CD14-positive monocyte (primary cell): Measurements from ENCODE around the gene FKBP1A. TPM values are rescaled to one million over a fixed set of nuclear protein-coding genes. Genes with fewer than 3 reads are reported as not detected.

Source experiments
- DNase-seq, 3 donors: peaks; one replicate each; pipeline ENCODE4 v3.0.0-alpha.2; 2011 to 2022
- H2AFZ ChIP-seq: 2 replicates; pipeline ENCODE4 v1.6.0; 2012; ENCODE audit warnings: mild to moderate bottlenecking, low read depth, low read length, inconsistent platforms; ENCODE audit not compliant: insufficient read depth, poor library complexity, severe bottlenecking
- H3K27ac ChIP-seq, 2 donors: 1 replicate in 1 of 2; 2 replicates in 1 of 2; pipeline ENCODE4 v1.5.1; 2012 to 2013; ENCODE audit warnings: low read length in 2 of 2, control low read depth in 1 of 2, inconsistent platforms in 1 of 2, low read depth in 1 of 2, mild to moderate bottlenecking in 1 of 2
- H3K27me3 ChIP-seq, 2 donors: one replicate each; pipeline versions ENCODE4 v1.6.0 to v1.6.1; 2011 to 2013; ENCODE audit warnings: low read length in 2 of 2; ENCODE audit not compliant: control insufficient read depth in 2 of 2, insufficient read depth in 2 of 2
- H3K36me3 ChIP-seq, 2 donors: replicated peaks in 1 of 2; 1 replicate in 1 of 2; 2 replicates in 1 of 2; pipeline versions ENCODE4 v1.5.1 to v1.6.1; 2012 to 2013; ENCODE audit warnings: low read length in 2 of 2, control low read depth in 1 of 2, inconsistent platforms in 1 of 2, mild to moderate bottlenecking in 1 of 2; ENCODE audit not compliant: insufficient read depth in 2 of 2, control insufficient read depth in 1 of 2
- H3K4me1 ChIP-seq, 2 donors: 1 replicate in 1 of 2; 2 replicates in 1 of 2; pipeline versions ENCODE4 v1.5.1 to v1.6.1; 2012 to 2013; ENCODE audit warnings: low read length in 2 of 2, control low read depth in 1 of 2, inconsistent platforms in 1 of 2, mild to moderate bottlenecking in 1 of 2, moderate library complexity in 1 of 2; ENCODE audit not compliant: insufficient read depth in 2 of 2, control insufficient read depth in 1 of 2
- H3K4me2 ChIP-seq: replicated peaks from 2 replicates; pipeline ENCODE3; 2012; ENCODE audit warnings: low read length, moderate library complexity, mild to moderate bottlenecking; ENCODE audit not compliant: poor library complexity, severe bottlenecking; ENCODE audit errors: extremely low read depth
- H3K4me3 ChIP-seq, 3 experiments: fragments of 200-600 bp in 1 of 3; sonication (generic) in 1 of 3; replicated peaks in 1 of 3; 1 replicate in 2 of 3; 2 replicates in 1 of 3; pipeline ENCODE4 v1.5.1; 2011 to 2013; ENCODE audit warnings: low read length in 3 of 3, mild to moderate bottlenecking in 3 of 3, control low read depth in 2 of 3, low read depth in 2 of 3, inconsistent platforms in 1 of 3, moderate library complexity in 1 of 3
- H3K79me2 ChIP-seq: 2 replicates; pipeline ENCODE4 v1.6.0; 2012; ENCODE audit warnings: mild to moderate bottlenecking, control low read depth, inconsistent platforms, low read length, moderate library complexity; ENCODE audit not compliant: insufficient read depth
- H3K9ac ChIP-seq: 2 replicates; pipeline ENCODE4 v1.6.0; 2017; ENCODE audit warnings: low read length, mild to moderate bottlenecking; ENCODE audit not compliant: insufficient read depth, poor library complexity, severe bottlenecking
- H3K9me3 ChIP-seq, 2 donors: replicated peaks in 1 of 2; 1 replicate in 1 of 2; 2 replicates in 1 of 2; pipeline versions ENCODE4 v1.5.1 to v1.6.1; 2012 to 2013; ENCODE audit warnings: low read length in 2 of 2, control low read depth in 1 of 2; ENCODE audit not compliant: control insufficient read depth in 1 of 2, insufficient read depth in 1 of 2
- H4K20me1 ChIP-seq: 2 replicates; pipeline ENCODE4 v1.6.0; 2012; ENCODE audit warnings: mild to moderate bottlenecking, low read length, control low read depth, moderate library complexity; ENCODE audit not compliant: insufficient read depth
- H3K27ac Mint-ChIP-seq, 7 donors: one replicate each; pipeline ENCODE4 v1.8.0; 2020; ENCODE audit warnings: mild to moderate bottlenecking in 7 of 7, mixed read lengths in 7 of 7, moderate library complexity in 6 of 7, inconsistent platforms in 2 of 7
- H3K27me3 Mint-ChIP-seq, 3 donors: one replicate each; pipeline ENCODE4 v1.8.0; 2021 to 2022; ENCODE audit warnings: low read depth in 3 of 3, mild to moderate bottlenecking in 3 of 3, mixed read lengths in 3 of 3, moderate library complexity in 3 of 3, inconsistent platforms in 1 of 3
- H3K36me3 Mint-ChIP-seq, 2 donors: one replicate each; pipeline ENCODE4 v1.8.0; 2020; ENCODE audit warnings: mixed read lengths in 2 of 2, inconsistent platforms in 1 of 2, mild to moderate bottlenecking in 1 of 2
- H3K4me1 Mint-ChIP-seq: one replicate; pipeline ENCODE4 v1.8.0; 2020; ENCODE audit warnings: mild to moderate bottlenecking, mixed read lengths
- H3K4me3 Mint-ChIP-seq, 2 donors: one replicate each; pipeline ENCODE4 v1.8.0; 2020; ENCODE audit warnings: mild to moderate bottlenecking in 2 of 2, mixed read lengths in 2 of 2, moderate library complexity in 1 of 2
- H3K9me3 Mint-ChIP-seq, 7 donors: one replicate each; pipeline ENCODE4 v1.8.0; 2020 to 2022; ENCODE audit warnings: mixed read lengths in 7 of 7, mild to moderate bottlenecking in 6 of 7, moderate library complexity in 6 of 7, inconsistent platforms in 2 of 7
- CTCF ChIP-seq: fragments of 200-600 bp; IDR thresholded peaks from one replicate; pipeline ENCODE4 v1.8.0; 2022; ENCODE audit warnings: antibody characterized with exemption, mild to moderate bottlenecking
- WGBS: methylation state at CpG from one replicate; pipeline ENCODE4 v1.1.5; 2013; ENCODE audit warnings: missing lambda C conversion rate; ENCODE audit not compliant: insufficient coverage; 5-methylcytosine and 5-hydroxymethylcytosine counted together
- intact Hi-C, 2 donors: fragments of 100-400 bp; cut with micrococcal nuclease; formaldehyde crosslinking; loops; one replicate each; pipeline versions ENCODE4 v1.15.0 to v1.15.1; 2023
- polyA plus RNA-seq, 3 donors: library from polyadenylated mRNA; depleted of rRNA in 1 of 3; unstranded in 2 of 3; stranded (reverse) in 1 of 3; fragments of 300-500 nt in 2 of 3; fragments of >200 nt in 1 of 3; fragmentation: Illumina TruSeq in 2 of 3; gene quantifications; 1 replicate in 2 of 3; 2 replicates in 1 of 3; pipeline ENCODE4 v1.2.3, GENCODE V29; 2012 to 2021

The FKBP1A gene
- polyA plus RNA-seq, 3 donors: 155 to 268 (median 194) TPM

- Histone ChIP-seq H3K9ac (no peak overlapping the region), H3K79me2 (no peaks in the 10 kb centered on the region), H3K27me3 (peaks cover 16 to 26% of the 10 kb centered on the region in 2 donors), H3K36me3 (no peaks in the 10 kb centered on the region), H3K27ac (no peak overlapping the region), H3K4me3 (no peak overlapping the region), H4K20me1 (no peaks in the 10 kb centered on the region), H3K4me1 (peaks cover 0 to 6% of the 10 kb centered on the region in 2 donors), H3K4me2 (no peak overlapping the region), H2AFZ (no peak overlapping the region), H3K9me3 (no peaks in the 10 kb centered on the region)
- DNase-seq: no peak
- Mint-ChIP-seq H3K27ac (no peak overlapping the region), H3K4me1 (peaks cover 4% of the 10 kb centered on the region), H3K4me3 (no peak overlapping the region), H3K36me3 (peaks cover 0 to 1% of the 10 kb centered on the region in 2 donors), H3K27me3 (peaks cover 15 to 19% (median 16%) of the 10 kb centered on the region in 3 donors), H3K9me3 (peaks cover 0 to 4% (median 0%) of the 10 kb centered on the region in 7 donors)
- no peak for TF ChIP-seq CTCF
- intact Hi-C loops: no loop called here
- 92% methylated on average over 1 of the region's 3 CpGs for WGBS
These were observed 34.7 kb upstream of the FKBP1A start for GRCh38 chr20:1427457-1428054.

GRCh38 chr20:1426231-1426849, 33.5 kb upstream of the FKBP1A start:
- Histone ChIP-seq H3K27me3 (peaks cover 11 to 15% of the 10 kb centered on the region in 2 donors), H3K4me2 (no peak overlapping the region), H3K9ac (no peak overlapping the region), H3K9me3 (no peaks in the 10 kb centered on the region), H4K20me1 (no peaks in the 10 kb centered on the region), H3K79me2 (no peaks in the 10 kb centered on the region), H2AFZ (no peak overlapping the region), H3K36me3 (no peaks in the 10 kb centered on the region), H3K4me3 (no peak overlapping the region), H3K4me1 (peaks cover 0 to 6% of the 10 kb centered on the region in 2 donors), H3K27ac (no peak overlapping the region)
- peaks cover 0 to 4% (median 0%) of the 10 kb centered on the region in 7 donors for H3K9me3 Mint-ChIP-seq
- no peak for DNase-seq
- H3K4me1 Mint-ChIP-seq: peaks cover 7% of the 10 kb centered on the region
- no peak overlapping the region for H3K4me3 Mint-ChIP-seq
- intact Hi-C loops: no loop called here
- TF ChIP-seq CTCF: no peak
- H3K27me3 Mint-ChIP-seq: peaks cover 9 to 19% (median 14%) of the 10 kb centered on the region in 3 donors
- 66% methylated on average over 3 of the region's 4 CpGs for WGBS
- H3K36me3 Mint-ChIP-seq: no peaks in the 10 kb centered on the region
- H3K27ac Mint-ChIP-seq: peak overlapping the region in 1 of 7 donors; percentile 6
